ENCODE measurements around the gene KRCC1.

DNA sequence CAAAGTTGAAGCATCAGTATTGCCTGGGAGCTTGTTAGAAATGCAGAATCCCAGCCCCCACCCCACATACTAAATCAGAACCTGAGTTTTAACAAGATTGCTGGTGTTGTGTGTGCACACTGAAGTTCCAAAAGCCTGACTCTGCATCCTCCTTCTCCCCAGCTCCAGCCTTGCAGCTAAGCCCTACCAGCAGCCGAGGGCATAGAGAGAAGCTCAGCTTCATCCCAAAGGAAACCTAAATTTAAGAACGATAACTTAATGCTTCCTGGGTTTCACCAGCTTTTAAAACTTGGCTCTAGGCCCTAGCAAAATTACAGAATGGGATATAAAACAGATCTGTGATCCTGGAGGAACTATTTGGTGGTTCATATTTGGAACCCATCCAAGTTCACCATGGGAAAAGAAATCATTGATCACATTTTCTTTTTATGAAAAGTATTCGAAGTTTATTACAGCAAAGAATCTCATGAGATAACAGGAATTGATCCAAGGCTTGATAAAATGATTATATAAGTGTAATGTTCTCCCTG is 23.1 kb upstream of the KRCC1 start:
- TF ChIP-seq POLR2A (IDR thresholded peaks at IDR 0.05; ENCODE audit: low read depth, low read length) (no peak), POLR2AphosphoS5 (IDR thresholded peaks at IDR 0.05; ENCODE audit: low read depth, low read length) (no peak)

Data from GM12892 (cell line).